ENCODE measurements around the gene FITM1. TPM values are rescaled to one million over a fixed set of nuclear protein-coding genes. Genes with fewer than 3 reads are reported as not detected.

The FITM1 gene
- polyA plus RNA-seq, 1 of the 3 experiments (the other 2 are of a cell fraction), result 0.12 TPM

DNA sequence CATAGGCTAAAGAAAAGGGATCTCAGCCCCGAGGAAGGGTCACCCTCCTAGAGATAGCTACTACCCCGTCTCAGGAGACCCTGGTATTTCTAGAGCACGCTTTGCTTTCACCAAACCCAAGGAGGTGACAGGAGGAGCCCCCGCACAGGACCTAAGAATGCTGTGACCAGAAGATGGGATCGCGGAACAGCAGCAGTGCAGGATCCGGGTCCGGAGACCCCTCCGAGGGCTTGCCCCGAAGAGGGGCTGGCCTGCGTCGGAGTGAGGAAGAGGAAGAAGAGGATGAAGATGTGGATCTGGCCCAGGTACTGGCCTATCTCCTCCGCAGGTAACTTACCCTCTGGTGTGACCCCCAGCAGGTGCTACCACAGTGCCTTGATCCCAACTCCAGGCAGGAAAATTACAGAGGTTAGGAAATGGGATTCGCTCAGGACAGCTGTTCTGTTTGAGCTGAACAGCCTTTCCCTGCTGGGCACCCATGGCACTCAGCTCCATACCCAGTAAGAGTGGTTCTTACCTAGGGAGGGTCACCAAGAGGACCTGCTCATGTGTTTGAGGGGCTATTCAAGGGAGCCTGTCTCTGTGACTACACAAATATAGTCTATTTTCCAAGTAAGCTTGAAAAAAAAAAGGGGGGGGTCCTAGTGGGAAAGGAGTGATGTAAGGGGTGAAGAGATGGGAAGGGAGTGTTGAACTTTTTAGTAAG is 14.9 kb upstream of the FITM1 start:
- DNase-seq, result no peak
- 0% methylated on average over 14 of the region's 14 CpGs for WGBS (ENCODE audit: low lambda C conversion rate)
- CTCF ChIA-PET, result interaction anchor here (0.7 to 3.8 kb wide), 7 partner anchors 21 to 527 kb away, joined by 3 to 25 read pairs (median 5); partner anchors contain the start of genes IRF9 and PSME1

More for the DNA sequence above, 14.9 kb upstream of the FITM1 start:
- no peaks in the 10 kb centered on the region for H4K20me1 ChIP-seq (ENCODE audit: insufficient read depth)
- peak overlapping the region; percentile 90 for H3K4me2 ChIP-seq
- H3K27ac ChIP-seq (ENCODE audit: low read depth in 2 of 2, low read length in 1 of 2), result peak overlapping the region in 1 of 2 experiments; percentile 76; a peak in 3 of 4 replicates
- TF ChIP-seq, protein P1, sequence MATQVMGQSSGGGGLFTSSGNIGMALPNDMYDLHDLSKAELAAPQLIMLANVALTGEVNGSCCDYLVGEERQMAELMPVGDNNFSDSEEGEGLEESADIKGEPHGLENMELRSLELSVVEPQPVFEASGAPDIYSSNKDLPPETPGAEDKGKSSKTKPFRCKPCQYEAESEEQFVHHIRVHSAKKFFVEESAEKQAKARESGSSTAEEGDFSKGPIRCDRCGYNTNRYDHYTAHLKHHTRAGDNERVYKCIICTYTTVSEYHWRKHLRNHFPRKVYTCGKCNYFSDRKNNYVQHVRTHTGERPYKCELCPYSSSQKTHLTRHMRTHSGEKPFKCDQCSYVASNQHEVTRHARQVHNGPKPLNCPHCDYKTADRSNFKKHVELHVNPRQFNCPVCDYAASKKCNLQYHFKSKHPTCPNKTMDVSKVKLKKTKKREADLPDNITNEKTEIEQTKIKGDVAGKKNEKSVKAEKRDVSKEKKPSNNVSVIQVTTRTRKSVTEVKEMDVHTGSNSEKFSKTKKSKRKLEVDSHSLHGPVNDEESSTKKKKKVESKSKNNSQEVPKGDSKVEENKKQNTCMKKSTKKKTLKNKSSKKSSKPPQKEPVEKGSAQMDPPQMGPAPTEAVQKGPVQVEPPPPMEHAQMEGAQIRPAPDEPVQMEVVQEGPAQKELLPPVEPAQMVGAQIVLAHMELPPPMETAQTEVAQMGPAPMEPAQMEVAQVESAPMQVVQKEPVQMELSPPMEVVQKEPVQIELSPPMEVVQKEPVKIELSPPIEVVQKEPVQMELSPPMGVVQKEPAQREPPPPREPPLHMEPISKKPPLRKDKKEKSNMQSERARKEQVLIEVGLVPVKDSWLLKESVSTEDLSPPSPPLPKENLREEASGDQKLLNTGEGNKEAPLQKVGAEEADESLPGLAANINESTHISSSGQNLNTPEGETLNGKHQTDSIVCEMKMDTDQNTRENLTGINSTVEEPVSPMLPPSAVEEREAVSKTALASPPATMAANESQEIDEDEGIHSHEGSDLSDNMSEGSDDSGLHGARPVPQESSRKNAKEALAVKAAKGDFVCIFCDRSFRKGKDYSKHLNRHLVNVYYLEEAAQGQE (IDR thresholded peaks at IDR 0.05; ENCODE audit: low read depth, low read length), result no peak
- TF ChIP-seq, protein P2, sequence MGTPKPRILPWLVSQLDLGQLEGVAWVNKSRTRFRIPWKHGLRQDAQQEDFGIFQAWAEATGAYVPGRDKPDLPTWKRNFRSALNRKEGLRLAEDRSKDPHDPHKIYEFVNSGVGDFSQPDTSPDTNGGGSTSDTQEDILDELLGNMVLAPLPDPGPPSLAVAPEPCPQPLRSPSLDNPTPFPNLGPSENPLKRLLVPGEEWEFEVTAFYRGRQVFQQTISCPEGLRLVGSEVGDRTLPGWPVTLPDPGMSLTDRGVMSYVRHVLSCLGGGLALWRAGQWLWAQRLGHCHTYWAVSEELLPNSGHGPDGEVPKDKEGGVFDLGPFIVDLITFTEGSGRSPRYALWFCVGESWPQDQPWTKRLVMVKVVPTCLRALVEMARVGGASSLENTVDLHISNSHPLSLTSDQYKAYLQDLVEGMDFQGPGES (IDR thresholded peaks at IDR 0.05; ENCODE audit: low read depth, low read length), result no peak
- TF ChIP-seq MEF2A (IDR thresholded peaks at IDR 0.05; ENCODE audit: borderline replicate concordance, low read depth) (no peak), TEAD4 (IDR thresholded peaks at IDR 0.05; ENCODE audit: borderline replicate concordance, insufficient read depth) (no peak), CHD2 (IDR thresholded peaks at IDR 0.05; ENCODE audit: low read length, partially characterized antibody) (no peak), RFX5 (IDR thresholded peaks at IDR 0.05; ENCODE audit: low read length) (no peak), NFIC (IDR thresholded peaks at IDR 0.05; ENCODE audit: borderline replicate concordance) (no peak), FOXJ3 (CRISPR knock-in tag; IDR thresholded peaks at IDR 0.05) (no peak), GABPA (IDR thresholded peaks at IDR 0.05; ENCODE audit: low read depth) (no peak), POLR2AphosphoS5 (IDR thresholded peaks at IDR 0.05; ENCODE audit: low read depth, low read length) (no peak), RXRA (IDR thresholded peaks at IDR 0.05; ENCODE audit: borderline replicate concordance, low read depth) (no peak), YY1 (IDR thresholded peaks at IDR 0.05; ENCODE audit: low read depth) (no peak), NRF1 (IDR thresholded peaks at IDR 0.05; ENCODE audit: low read depth, low read length) (no peak), RAD21 (IDR thresholded peaks at IDR 0.05; ENCODE audit: low read length) (no peak), FOXM1 (IDR thresholded peaks at IDR 0.05; ENCODE audit: low read depth) (no peak)
- TF ChIP-seq, protein P3, sequence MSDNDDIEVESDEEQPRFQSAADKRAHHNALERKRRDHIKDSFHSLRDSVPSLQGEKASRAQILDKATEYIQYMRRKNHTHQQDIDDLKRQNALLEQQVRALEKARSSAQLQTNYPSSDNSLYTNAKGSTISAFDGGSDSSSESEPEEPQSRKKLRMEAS (IDR thresholded peaks at IDR 0.05; ENCODE audit: low read depth), result no peak
- TF ChIP-seq, protein P4, sequence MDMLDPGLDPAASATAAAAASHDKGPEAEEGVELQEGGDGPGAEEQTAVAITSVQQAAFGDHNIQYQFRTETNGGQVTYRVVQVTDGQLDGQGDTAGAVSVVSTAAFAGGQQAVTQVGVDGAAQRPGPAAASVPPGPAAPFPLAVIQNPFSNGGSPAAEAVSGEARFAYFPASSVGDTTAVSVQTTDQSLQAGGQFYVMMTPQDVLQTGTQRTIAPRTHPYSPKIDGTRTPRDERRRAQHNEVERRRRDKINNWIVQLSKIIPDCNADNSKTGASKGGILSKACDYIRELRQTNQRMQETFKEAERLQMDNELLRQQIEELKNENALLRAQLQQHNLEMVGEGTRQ (IDR thresholded peaks at IDR 0.05; ENCODE audit: borderline replicate concordance, low read depth, low read length), result no peak
- TF ChIP-seq, protein P5, sequence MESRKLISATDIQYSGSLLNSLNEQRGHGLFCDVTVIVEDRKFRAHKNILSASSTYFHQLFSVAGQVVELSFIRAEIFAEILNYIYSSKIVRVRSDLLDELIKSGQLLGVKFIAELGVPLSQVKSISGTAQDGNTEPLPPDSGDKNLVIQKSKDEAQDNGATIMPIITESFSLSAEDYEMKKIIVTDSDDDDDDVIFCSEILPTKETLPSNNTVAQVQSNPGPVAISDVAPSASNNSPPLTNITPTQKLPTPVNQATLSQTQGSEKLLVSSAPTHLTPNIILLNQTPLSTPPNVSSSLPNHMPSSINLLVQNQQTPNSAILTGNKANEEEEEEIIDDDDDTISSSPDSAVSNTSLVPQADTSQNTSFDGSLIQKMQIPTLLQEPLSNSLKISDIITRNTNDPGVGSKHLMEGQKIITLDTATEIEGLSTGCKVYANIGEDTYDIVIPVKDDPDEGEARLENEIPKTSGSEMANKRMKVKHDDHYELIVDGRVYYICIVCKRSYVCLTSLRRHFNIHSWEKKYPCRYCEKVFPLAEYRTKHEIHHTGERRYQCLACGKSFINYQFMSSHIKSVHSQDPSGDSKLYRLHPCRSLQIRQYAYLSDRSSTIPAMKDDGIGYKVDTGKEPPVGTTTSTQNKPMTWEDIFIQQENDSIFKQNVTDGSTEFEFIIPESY (IDR thresholded peaks at IDR 0.05; ENCODE audit: borderline replicate concordance, low read depth), result no peak
- TF ChIP-seq, protein P6, sequence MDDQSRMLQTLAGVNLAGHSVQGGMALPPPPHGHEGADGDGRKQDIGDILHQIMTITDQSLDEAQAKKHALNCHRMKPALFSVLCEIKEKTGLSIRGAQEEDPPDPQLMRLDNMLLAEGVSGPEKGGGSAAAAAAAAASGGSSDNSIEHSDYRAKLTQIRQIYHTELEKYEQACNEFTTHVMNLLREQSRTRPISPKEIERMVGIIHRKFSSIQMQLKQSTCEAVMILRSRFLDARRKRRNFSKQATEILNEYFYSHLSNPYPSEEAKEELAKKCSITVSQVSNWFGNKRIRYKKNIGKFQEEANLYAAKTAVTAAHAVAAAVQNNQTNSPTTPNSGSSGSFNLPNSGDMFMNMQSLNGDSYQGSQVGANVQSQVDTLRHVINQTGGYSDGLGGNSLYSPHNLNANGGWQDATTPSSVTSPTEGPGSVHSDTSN (IDR thresholded peaks at IDR 0.05), result no peak
- H2AFZ ChIP-seq (ENCODE audit: low read depth), result peak overlapping the region; percentile 69; the same call in 1 of the 2 replicates
- peak overlapping the region; percentile 79 for H3K9ac ChIP-seq
- peaks cover 6% of the 10 kb centered on the region; the same call in 1 of the 2 replicates for H3K79me2 ChIP-seq (ENCODE audit: insufficient read depth)
- no peaks in the 10 kb centered on the region for H3K27me3 ChIP-seq (ENCODE audit: insufficient read depth)
- peak overlapping the region; percentile 71 to 88 for H3K4me3 ChIP-seq (ENCODE audit: low read depth in 2 of 2, low read length in 1 of 2)
- H3K4me1 ChIP-seq (ENCODE audit: control insufficient read depth in 1 of 2, insufficient read depth in 2 of 2, low read depth in 1 of 2, low read length in 1 of 2), result peaks cover 10 to 17% of the 10 kb centered on the region in 2 experiments
- POLR2A ChIA-PET, result interaction anchor here (0.6 to 3.2 kb wide), 9 partner anchors 15 to 81 kb away, joined by 5 to 28 read pairs (median 11); partner anchors contain the start of genes CARMIL3, EMC9, FITM1 and IRF9
- H3K9me3 ChIP-seq, result no peaks in the 10 kb centered on the region
- peaks cover 11% of the 10 kb centered on the region for H3F3A ChIP-seq (replicated peaks; ENCODE audit: insufficient read depth)
- H3K9me2 ChIP-seq, result no peaks in the 10 kb centered on the region
- H3K36me3 ChIP-seq (replicated peaks in 1 of 2; ENCODE audit: control insufficient read depth in 1 of 2, insufficient read depth in 2 of 2, low read length in 1 of 2), result peaks cover 12 to 34% of the 10 kb centered on the region in 2 experiments

All from SK-N-SH (cell line).